ENCODE data around the gene LSAMP.

Gene LSAMP

DNA sequence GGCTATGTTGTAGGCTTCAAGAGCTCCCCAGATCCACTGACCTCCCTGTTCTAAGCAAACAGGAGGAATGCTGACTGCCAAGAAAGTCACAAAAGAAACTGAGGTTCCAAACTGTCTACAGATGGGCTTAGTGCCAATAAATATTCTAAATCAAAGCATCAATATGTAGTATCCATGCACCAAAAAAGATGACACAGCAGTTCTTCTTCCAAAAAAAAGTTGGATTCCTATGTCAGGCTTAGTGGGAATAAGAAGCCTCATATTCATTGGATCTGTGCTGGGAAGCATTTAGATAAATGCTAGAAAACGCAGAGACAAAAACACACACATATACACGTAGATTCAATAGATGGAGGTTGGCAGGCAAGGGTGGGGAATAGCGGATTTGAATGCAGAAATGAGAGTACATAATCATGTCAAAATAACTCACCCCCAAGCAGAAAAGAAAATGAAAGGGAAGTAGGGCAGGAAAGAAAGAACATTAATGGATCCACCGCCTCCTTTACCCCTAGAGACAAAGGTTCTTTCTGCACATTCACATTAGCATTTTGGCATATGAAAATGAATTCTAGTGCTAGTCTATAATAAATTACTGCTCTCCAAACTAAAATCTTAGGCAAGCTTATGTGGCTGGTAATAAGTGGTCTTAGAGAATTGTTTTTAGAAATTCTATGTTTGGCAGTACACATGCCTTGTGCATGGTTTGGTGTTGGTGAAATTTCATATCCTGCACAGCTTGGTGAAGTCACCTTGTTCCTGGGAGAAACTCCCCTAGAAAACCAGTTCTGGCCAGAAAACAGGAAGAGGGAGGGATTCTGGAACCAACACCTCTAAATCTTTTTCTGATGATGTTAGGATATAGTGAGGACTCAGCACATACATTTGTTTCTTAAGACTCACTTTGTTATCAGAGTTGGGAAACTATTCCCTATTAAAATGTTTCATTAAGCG, 283.4 kb downstream of the LSAMP start:
- DNase-seq, result no peak

DNA sequence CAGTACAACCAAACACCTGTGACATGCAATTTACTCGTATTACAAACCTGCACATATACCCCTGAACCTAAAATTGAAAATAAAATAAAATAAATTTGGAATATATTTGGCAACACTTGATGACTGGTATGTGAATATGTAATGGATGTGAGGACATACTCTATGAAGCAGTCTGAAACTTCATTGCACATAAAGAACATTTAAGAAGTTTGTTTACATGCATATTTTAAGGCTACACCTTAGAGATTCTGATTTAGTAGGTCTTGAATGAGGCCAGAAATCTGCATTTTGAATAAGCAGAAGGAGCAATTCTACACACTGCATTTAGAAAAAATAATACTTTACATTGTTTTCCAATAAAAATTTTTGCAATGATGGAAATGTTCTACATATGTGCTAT, 284.7 kb downstream of the LSAMP start:
- DNase-seq, result no peak

DNA sequence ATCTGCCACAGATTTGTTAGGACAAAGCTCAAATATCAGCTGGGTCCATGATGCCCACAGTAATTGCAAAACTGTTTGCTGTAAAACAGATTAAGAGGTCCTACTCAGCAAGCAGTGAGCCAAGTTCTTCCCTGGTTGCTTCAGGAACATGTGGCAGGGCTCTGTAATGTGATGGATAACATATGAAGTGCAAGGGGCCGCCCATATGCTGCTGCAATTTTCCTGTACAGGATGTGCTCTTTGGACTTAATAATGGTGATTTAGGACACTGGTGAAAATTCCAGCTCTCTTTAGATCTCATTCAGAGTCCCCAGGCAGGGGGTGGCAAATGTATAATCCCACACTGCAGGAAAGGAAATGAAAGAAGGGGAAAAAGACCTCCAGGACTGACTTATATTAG, 289.4 kb downstream of the LSAMP start:
- DNase-seq, result peak; percentile 86 to 98

DNA sequence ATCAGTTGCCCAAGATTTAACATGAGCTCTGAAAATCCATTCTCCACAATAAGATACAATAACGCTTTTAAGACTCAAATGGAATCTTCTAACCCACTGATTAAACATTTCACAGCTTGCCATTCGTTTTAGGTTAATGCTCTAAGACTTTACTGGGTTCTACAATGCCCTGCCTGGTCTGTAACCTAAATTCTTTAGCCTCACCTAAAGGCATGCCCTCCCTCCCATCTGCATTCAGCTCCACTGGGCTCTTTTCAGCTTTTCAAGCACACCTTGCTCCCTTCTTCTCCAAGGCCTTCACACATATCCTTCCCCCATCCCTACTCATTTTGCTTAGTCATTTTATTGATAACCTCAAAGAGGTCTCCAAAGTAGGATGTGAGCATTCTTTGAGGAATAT, 290.9 kb downstream of the LSAMP start:
- no peak for DNase-seq

DNA sequence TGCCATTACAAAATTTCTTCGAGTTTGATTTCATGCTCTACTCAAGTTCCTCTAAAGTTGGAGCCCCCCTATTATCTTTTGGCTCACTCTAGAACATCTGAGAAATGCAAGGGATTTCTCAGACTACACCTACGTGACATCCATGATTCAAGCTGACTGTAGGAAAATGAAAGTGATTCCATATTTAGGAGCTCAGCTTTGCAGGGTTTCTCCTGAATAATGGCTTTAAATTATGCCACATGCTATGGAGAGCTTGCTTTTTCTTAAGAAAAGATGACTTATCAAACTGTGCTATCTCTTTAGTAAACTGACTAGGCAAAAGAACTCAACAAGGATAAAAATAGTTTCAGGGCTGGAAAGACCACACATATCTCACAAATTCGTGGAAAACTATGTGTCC, 292.1 kb downstream of the LSAMP start:
- DNase-seq, result no peak

DNA sequence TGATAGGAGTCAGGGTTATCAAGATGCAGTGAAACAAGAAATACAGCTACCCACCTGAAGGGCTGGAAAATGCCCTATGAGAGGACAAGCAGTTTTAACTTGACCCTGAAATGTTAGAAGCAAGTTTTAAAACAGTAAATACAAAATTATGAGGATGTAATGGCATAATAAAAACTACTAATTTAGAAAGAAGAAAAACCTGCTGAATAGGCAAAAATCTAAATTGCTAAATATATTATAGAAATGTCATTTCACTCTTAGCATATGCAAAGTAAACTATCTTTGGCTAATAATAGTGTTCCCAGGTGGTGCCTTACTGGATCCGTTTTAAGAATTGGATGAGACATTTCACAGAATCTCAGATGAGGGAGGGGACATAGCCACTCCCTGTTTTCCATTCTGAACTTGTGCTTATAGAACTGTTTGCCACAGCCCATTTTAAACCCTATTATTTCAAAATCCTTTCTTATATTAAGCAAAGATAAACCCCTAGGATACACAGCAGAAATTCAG, 294.6 kb downstream of the LSAMP start:
- no peak for DNase-seq

DNA sequence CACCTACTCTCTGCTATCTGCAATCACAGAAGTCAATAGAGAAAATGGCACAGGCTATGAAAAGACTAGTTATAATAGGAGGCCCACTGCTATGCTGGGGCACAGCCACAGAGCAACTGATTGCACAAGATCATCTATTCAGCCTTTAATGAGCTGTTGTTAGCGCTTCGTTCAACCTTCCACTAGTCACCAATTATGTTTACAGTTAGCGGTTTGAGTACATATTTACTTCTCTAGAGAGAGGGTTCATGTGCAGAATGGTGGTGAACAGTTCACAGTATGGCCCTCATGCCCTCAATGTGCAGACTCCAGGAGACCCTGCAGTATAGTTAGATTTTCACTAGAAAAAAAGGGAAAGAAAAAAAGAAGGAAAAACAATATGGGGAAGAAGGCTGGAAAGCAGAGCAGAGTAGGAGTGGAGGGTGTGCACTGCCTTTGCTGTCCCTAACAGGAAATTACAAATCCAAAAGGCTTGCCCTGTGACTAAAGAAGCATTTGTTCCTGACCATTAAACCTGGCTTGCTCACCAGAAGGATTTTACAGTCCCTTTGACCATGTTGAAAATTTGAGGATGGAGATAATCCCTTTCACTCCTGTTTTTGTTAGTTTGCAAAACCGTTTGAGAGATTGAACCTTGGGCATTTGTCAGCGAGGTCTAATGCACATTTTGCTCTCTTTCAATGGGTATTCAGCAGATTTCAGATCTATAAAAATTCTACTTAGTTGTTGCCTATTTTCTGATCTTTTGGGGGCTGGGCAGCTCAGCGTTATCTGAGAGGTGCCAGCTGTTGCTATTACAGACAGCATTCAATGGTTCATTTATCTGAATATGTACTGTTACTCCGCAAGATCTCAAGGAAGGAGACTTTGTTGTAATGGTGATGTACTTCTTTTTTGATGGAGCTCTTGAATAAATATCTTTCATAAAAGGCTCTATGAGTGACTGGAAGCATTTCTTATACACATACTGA, 296.1 kb downstream of the LSAMP start:
- DNase-seq, result peak; percentile 13 to 52

DNA sequence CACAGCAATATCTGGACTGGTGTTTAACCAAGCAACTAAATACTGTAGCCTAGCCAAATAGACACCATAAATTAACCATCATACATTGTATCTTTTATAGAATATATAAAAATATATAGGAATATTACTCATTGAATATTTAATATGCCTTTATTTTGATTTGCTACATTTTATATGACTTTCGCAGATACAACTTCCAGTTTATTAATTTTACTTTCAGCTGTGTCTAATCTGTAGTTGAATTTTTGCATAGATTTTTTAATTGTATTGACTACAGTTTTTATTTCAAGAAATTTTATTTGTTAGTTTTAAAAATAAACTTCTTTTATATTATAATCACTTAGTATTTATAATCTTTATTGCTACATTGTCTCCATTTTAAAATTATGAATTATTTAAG, 299.7 kb downstream of the LSAMP start:
- no peak for DNase-seq

DNA sequence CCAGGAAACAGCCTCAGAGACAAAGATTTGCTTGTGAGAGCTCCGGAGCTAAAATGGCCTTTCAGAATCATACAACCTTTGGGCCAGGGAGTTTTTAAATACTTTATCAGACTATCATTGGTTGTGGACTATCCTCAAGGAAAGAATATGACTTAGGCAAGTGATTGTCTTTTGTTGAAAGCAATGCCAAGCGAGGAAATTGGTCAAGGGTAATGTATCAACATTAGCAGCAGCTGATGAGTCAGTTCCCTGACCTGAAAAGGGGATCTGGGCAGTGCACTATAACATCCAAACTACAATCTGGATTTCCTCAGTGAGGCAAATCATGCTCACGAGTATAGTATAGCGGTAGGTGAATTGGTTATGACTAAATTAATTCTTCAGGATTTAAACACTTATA, 303.6 kb downstream of the LSAMP start:
- DNase-seq, result no peak

DNA sequence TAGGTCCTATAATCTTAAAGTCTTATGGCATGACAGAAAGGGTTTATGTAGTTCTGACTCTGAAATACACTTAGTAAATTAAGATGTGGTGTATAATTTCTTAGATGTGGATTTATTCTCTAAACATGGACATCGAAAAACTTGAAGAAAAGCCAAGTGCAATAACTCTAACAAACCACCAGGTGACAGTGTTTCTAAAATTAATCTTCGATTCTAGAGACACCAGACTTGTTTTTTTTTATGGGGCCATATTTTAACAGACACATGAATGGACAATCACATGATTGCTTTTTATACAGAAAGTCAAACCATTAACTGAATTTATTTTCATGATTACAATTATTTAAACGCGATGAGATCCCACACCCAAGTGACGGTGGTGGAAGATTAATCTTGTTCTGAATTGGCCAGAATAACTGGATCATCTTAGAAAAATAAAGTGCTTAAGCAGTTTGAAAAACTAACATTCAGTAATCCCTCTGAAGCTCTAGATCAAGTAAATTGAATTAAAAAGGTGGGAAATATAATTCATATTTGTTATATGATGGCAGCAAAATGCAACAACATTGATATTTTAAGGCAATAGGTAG, 305.1 kb downstream of the LSAMP start:
- peak in 1 of 2 experiments; percentile 77 for DNase-seq

DNA sequence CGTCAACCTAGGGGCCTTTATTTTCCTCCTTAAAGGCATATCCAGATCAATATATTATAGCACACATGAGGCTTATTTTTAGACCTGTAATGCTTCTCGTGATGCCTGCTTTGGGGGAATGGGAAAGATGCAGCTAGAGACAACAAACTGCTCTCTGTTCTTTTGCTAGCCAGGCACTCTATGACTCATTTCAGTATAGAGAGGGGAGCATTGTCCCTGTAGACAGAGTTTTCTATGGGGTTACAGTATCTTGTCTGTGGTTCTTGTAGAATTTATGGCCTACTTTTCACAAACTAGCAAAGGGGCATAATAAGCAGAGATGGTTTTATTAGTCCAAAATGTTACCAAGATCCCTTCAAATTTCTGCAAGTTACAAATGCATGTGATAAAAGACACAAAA, 305.6 kb downstream of the LSAMP start:
- no peak for DNase-seq

DNA sequence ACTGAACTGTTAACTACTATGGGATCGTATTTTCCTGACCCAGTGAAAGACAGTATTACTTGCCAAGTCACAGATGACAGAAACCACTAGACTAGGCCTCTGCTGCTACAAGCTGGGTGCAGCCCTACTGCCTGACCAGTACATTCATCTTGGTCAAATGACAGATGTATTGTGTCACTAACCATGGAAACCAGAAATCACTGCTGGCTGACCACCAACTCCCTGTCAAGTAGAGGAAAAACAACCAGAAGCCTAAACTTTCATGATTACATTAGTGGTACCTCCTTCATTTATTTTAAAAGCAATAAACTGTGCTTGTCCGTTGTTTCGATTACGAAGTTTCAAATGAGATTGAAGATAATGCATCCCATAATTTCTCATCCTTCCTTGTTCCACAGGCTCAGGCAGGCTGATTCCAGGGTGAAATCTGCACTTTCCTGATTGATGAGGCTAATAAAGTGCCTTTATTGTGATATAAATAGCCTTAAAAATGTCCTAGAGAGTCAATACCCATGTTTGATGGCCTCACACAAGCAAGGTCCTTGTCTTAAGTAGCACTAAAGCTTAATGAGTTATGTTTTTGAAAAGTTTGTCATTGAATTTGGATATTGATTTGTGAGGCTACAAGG, 309.7 kb downstream of the LSAMP start:
- DNase-seq, result no peak

DNA sequence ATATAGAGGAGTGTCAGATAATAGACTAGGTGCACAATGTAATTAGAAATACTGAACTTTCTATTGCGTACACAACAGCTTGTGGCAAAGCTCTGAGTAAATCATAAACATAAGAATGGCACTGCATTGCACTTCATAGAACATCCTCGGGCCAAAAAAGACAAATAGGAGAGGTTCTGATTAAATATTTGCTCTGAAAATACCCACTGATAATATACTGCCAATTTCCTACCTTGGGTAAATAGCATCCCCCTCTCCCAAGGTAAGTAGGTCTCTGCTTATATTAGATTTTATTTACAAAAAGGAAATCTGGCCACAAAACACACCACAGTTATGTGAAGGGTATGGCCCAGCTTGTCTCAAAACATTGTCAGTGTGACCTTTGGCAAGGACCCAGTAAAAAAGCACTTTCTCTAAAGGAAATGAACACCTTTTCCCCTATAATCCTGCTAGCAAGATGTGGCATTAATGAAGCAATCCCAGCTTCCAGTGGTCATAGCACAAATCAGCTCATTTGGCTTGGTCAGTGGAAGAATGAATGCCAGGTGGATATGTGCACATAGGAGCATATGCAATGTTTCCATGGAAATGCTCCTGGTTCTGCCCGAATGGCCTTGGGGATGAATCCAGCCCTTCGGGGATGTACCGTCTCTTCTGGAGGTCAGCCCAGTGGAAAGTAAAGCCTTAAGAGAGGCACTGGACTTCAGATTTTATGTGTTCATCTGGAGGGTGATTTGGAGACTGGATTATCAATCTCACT, 315.9 kb downstream of the LSAMP start:
- DNase-seq, result no peak

DNA sequence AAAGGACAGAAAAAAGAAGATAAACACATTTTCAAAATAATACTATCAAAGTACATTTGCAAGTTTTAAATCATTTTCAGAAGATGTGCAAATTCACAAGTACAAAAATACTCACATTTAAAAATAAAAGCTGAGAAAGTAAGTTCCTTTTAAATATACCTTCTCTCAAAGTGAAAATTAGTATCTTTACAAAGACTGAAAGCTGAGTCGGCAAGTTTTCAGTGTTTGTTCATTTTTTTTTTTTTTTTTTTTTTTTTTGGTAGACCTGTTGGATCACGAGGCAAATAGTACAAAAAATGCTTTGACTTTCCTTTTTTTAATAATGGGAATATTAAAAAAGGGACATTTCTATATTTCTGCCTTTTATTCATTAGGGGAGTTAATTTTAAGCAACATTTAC, 317.8 kb downstream of the LSAMP start:
- no peak for DNase-seq

DNA sequence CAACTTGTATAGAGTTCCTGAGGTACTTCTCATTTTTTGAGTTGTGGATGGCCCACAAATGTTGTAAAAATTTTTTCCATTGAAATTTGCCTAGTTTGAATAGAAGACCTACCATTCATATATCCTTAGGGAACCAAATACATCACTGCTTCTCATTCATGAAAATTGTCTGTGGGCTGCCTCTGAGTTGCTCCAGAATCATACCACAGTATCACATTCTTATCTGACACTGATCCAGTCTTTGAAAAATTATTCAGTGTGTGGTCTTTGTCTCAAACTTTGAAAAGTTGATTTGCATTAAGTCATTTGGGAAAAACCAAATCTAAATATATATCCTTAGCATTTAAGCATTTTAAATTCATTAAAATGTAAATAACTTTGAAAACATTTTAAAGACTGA, 321.1 kb downstream of the LSAMP start:
- DNase-seq, result no peak

DNA sequence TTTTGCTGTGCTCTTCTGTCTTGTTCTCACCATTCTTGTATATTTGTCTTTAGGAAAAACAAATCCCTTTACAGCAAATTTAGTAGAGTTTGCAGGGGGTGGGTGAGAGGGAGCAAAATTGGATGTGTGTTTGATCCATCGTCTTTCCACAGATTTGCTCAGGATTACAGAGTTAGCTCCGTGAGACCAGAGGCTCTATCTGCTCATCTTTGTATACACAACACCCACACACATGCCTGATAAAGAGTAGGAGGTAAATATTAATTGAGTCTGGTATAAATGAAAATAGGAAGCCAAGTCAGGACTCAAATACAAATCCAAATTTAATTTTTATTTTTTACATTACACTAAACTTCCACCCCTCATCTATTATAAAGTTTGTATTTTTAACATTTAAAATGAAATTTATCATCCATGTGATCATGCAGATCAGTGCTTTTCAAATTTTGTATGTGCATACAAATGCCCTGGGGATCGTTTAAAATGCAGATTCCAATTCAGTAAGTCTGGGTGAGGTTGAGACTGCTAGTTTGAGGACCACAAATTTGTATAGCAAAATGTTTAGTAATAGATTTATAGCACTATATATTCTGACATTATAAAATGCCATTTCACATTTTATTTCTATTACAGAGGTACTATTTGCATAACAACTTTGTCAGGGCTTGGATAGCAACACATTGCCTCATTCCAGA, 326.7 kb downstream of the LSAMP start:
- no peak for DNase-seq

DNA sequence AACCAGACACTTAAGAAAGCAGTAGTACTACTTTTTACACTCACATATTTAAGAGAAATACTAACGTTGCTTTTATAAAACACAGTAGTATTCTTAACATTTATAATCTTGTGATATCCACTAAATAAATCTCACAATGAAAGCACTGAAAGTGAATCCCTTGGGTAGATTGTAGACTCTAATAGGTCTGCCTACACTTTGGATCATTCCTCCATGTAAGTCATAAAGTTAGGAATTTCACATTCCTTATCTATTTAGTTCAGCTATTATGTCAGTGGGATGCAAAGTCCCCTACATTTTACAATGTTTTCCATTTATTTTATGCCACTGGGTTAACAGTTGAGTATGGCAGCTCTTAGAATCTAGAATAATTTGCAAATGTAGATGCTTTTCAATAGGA, 330.7 kb downstream of the LSAMP start:
- DNase-seq, result no peak

DNA sequence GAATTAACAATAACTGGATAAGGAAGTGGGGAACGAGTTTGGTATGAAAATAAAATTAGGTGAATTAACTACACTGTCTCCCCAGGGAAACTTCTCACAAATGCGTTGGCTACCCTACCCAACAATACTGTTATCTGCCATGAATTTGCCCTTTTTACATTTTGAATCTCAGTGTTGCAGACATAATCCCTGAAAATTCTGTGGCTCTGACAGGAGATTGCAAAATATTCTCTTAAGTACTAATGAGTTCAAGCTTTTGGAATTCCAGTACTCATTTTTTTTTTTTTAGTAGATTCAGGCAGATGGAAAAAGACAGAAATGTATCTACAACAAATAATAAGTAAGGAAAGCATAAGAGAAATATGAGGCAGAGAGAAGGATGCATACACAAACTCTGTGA, 332.6 kb downstream of the LSAMP start:
- no peak for DNase-seq

DNA sequence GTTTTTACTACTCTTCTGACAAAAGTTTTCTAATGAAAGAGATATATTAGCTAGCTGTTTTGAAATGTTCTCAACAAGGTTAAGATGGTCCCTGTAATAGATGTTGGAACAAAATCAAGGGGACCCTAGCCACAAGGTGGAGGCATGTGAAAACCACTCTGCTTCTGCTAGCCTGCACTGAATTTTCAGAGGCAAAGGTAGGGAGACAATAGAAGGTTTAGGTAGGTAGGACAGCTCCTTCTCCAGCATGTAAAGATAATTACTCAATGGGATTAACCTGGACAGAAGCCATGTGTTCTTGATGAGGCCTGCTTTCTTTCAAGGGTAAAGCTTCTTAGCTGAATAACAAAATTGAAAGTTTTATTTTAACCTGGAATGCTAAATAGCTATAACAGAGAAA, 333.5 kb downstream of the LSAMP start:
- DNase-seq, result peak in 1 of 2 experiments; percentile 35

DNA sequence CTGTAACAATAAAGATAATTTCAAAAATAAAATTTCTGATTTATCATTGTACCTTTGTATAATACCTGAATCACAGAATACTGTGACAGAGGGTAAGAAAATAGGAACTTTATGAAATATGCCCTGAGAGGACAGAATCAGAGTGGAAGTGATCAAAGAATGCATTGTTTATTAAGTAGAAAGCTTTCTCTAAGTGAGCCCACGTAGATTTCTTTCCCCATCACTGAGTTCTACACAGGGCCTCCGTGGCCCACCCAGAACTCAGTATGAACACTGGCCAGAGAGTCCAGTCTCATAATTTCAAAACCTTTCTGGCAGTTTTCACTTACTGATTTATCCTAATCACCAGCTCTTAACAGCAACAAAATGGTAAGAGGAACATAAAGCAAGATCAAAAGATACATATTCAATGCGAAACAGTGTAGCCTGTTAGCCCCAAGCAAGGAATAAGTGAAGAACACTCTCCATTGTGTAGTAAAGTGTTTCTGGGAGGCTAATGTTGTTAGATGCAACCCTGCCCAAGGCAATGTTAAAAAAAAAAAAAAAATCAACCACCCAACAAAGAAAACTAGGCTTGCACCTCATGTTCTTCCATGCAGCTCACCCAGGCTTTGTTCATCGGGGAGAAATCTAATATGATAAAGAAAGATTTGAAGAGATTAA, 341.3 kb downstream of the LSAMP start:
- no peak for DNase-seq

DNA sequence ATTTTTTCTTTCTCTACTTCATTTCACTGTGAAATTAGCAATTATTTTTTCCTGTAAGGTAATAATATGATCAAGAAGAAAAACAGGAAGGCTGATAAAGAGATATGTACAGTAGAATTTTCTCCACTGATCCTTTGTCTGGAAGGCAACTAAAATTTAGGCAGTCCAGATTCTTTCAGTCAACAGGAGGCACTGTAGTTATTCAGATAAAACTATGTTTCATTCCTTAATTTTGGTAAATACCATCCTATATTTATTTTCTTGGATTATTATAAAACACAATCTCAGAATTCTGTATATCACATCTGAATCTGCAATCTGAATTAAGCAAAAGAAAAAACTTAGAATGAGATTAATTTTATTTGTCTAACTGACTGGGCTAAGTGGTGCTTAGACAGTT, 343.2 kb downstream of the LSAMP start:
- DNase-seq, result no peak

All from NCI-H524 (cell line).